Pons (tissue), 1 donor: Measurements from ENCODE around the gene ULK1.
A peak's percentile ranks its signal among the peaks of the same experiment; 100 is the strongest.

Experiments
- DNase-seq: peaks from one replicate; pipeline ENCODE4 v3.0.0-alpha.2; 2016; ENCODE audit warnings: low spot score

Gene ULK1

GRCh38 chr12:131920157-131920508 lies 25.7 kb downstream of the ULK1 start:
- no peak for DNase-seq

GRCh38 chr12:131920902-131921840 lies 26.7 kb downstream of the ULK1 start:
- no peak for DNase-seq

GRCh38 chr12:131921866-131922769 lies 27.7 kb downstream of the ULK1 start:
- no peak for DNase-seq

GRCh38 chr12:131922772-131923171 lies 28.4 kb downstream of the ULK1 start:
- no peak for DNase-seq

- DNase-seq: no peak
These were observed 28.8 kb downstream of the ULK1 start for GRCh38 chr12:131923260-131923659.

GRCh38 chr12:131927110-131928079 lies 33.0 kb downstream of the ULK1 start:
- no peak for DNase-seq

GRCh38 chr12:131928080-131928710 lies 33.8 kb downstream of the ULK1 start:
- DNase-seq: no peak

GRCh38 chr12:131928711-131929580 lies 34.5 kb downstream of the ULK1 start, which contains the start of gene PUS1:
PUS1 (plus strand) TSS chr12:131929276; CDS start chr12:131929723, 447 bp downstream.
- DNase-seq: peak; percentile 90

- DNase-seq: no peak
These were observed 35.4 kb downstream of the ULK1 start for GRCh38 chr12:131929581-131930456.

- no peak for DNase-seq
These were observed 36.1 kb downstream of the ULK1 start for GRCh38 chr12:131930510-131930909.

- no peak for DNase-seq
These were observed 39.0 kb downstream of the ULK1 start for GRCh38 chr12:131933387-131933786.

- no peak for DNase-seq
These were observed 40.1 kb downstream of the ULK1 start for GRCh38 chr12:131934535-131934934.

GRCh38 chr12:131938082-131938481 lies 43.7 kb downstream of the ULK1 start:
- DNase-seq: no peak

- no peak for DNase-seq
These were observed 44.6 kb downstream of the ULK1 start for GRCh38 chr12:131939007-131939406.

- DNase-seq: no peak
These were observed 45.7 kb downstream of the ULK1 start for GRCh38 chr12:131940141-131940547.

- no peak for DNase-seq
These were observed 46.9 kb downstream of the ULK1 start for GRCh38 chr12:131941116-131941986.

GRCh38 chr12:131941987-131942341 lies 47.5 kb downstream of the ULK1 start:
- DNase-seq: no peak

GRCh38 chr12:131942671-131943070 lies 48.2 kb downstream of the ULK1 start:
- DNase-seq: no peak
